ENCODE results near the gene TNFRSF13B.

DNA sequence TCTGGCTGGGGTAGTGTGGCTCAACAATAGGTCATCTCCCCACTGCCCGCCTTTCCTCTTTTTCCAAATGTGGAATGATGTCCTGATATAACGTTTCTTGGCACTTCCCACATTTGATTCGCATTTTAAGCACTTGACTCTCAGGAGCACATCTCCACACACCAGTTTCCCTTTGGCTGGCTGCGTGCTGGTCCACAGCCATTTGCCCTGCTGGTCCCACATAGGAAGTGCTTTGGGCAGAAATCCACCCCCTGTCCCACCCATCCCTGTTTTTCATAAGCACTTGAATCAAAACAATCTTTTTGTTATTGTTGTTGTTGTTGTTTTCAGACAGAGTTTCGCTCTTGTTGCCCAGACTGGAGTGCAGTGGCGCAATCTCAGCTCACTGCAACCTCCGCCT, 24.0 kb upstream of the TNFRSF13B start:
- TF ChIP-seq, protein P1, sequence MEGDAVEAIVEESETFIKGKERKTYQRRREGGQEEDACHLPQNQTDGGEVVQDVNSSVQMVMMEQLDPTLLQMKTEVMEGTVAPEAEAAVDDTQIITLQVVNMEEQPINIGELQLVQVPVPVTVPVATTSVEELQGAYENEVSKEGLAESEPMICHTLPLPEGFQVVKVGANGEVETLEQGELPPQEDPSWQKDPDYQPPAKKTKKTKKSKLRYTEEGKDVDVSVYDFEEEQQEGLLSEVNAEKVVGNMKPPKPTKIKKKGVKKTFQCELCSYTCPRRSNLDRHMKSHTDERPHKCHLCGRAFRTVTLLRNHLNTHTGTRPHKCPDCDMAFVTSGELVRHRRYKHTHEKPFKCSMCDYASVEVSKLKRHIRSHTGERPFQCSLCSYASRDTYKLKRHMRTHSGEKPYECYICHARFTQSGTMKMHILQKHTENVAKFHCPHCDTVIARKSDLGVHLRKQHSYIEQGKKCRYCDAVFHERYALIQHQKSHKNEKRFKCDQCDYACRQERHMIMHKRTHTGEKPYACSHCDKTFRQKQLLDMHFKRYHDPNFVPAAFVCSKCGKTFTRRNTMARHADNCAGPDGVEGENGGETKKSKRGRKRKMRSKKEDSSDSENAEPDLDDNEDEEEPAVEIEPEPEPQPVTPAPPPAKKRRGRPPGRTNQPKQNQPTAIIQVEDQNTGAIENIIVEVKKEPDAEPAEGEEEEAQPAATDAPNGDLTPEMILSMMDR (IDR thresholded peaks at IDR 0.05; ENCODE audit: insufficient read depth, low read length, poor library complexity, severe bottlenecking): no peak
- no peak for TF ChIP-seq EZH2phosphoT487 (conservative IDR thresholded peaks at IDR 0.05; ENCODE audit: low read length)

Data from SU-DHL-6 (cell line).